GM12892 (cell line): ENCODE data around the gene MAPK12.

Experiments
- POLR2A ChIP-seq: IDR thresholded peaks from 2 replicates; pipeline ENCODE4 v1.6.1; 2011; ENCODE audit warnings: low read depth, low read length, control low read depth
- TAF1 ChIP-seq: IDR thresholded peaks from 2 replicates; pipeline ENCODE4 v1.6.1; 2011; ENCODE audit warnings: low read depth, mild to moderate bottlenecking, control low read depth, low read length, borderline replicate concordance

DNA sequence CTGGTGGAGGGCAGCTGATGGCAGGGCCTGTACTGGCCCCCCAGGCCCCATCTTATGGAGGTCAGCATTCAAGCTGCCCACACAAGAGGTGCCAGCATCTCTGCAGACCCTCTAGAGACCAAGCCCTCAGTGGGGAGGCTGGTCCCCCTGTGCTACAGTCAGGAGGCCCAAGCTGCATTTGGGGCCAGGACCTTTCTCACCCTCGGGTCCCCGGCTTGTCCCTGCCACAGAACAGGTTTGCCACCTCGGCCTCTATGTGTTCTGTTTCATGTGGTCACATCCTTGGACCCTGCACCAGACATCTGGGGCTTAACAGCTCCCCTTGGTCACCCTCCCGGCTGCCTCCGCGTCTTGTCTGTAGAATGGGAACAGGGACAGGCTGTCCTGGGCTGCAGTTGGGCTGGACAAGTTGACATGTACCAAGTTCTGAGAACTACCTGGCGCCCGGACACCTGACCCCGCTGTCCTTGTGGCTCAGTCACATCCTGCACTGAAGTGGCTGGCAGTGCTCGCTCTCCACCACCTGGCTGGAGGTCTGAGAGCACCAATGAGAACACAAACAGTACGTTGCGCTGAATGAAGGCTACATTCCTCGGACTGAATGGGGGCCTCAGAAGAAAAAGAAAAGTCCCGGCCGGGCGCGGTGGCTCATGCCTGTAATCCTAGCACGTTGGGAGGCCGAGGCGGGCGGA lies 48.7 kb upstream of the MAPK12 start:
- TF ChIP-seq POLR2A (no peak), TAF1 (no peak)
